Natural killer cell (primary cell): Measurements from ENCODE around the gene RANBP1. TPM values are rescaled to one million over a fixed set of nuclear protein-coding genes. Genes with fewer than 3 reads are reported as not detected.

Experiments
- ATAC-seq, 3 donors: fragments of 150-1000 bp in 2 of 3; fragments of 200-7000 bp in 1 of 3; cut with Tn5 transposase; 1 replicate in 1 of 3; 2 replicates in 2 of 3; pipeline ENCODE4 v1.10.0; 2021; ENCODE audit warnings: mild to moderate bottlenecking in 2 of 3, moderate library complexity in 2 of 3
- DNase-seq, 2 donors: peaks; one replicate each; pipeline versions ENCODE4 v3.0.0 to v3.0.0-alpha.2; 2013 to 2021; ENCODE audit warnings: mixed read lengths in 1 of 2
- H3K27ac ChIP-seq: one replicate; pipeline ENCODE4 v1.5.1; 2013; ENCODE audit warnings: mild to moderate bottlenecking, low read length
- H3K27me3 ChIP-seq: one replicate; pipeline ENCODE4 v1.6.1; 2013; ENCODE audit warnings: low read length; ENCODE audit not compliant: control insufficient read depth, insufficient read depth
- H3K36me3 ChIP-seq: one replicate; pipeline ENCODE4 v1.6.1; 2013; ENCODE audit warnings: low read length; ENCODE audit not compliant: control insufficient read depth, insufficient read depth
- H3K4me1 ChIP-seq: one replicate; pipeline ENCODE4 v1.6.1; 2013; ENCODE audit warnings: low read length; ENCODE audit not compliant: control insufficient read depth, insufficient read depth
- H3K4me3 ChIP-seq: one replicate; pipeline ENCODE4 v1.5.1; 2013; ENCODE audit warnings: low read length
- H3K9me3 ChIP-seq: one replicate; pipeline ENCODE4 v1.6.1; 2013; ENCODE audit warnings: low read length; ENCODE audit not compliant: control insufficient read depth, insufficient read depth
- H3K27ac Mint-ChIP-seq, 2 donors: one replicate each; pipeline ENCODE4 v1.8.0; 2022; ENCODE audit warnings: mild to moderate bottlenecking in 2 of 2, mixed read lengths in 2 of 2, moderate library complexity in 1 of 2
- H3K27me3 Mint-ChIP-seq, 2 donors: one replicate each; pipeline ENCODE4 v1.8.0; 2022; ENCODE audit warnings: low read depth in 2 of 2, mixed read lengths in 2 of 2
- H3K36me3 Mint-ChIP-seq: one replicate; pipeline ENCODE4 v1.8.0; 2022; ENCODE audit warnings: mixed read lengths
- H3K4me1 Mint-ChIP-seq, 2 donors: one replicate each; pipeline ENCODE4 v1.8.0; 2022; ENCODE audit warnings: mixed read lengths in 2 of 2
- H3K4me3 Mint-ChIP-seq: one replicate; pipeline ENCODE4 v1.8.0; 2022; ENCODE audit warnings: mild to moderate bottlenecking, moderate library complexity, mixed read lengths
- H3K9me3 Mint-ChIP-seq, 2 donors: one replicate each; pipeline ENCODE4 v1.8.0; 2022; ENCODE audit warnings: mixed read lengths in 2 of 2
- WGBS: methylation state at CpG from one replicate; pipeline ENCODE4 v1.1.7; 2013; ENCODE audit warnings: missing lambda C conversion rate; ENCODE audit not compliant: insufficient coverage; 5-methylcytosine and 5-hydroxymethylcytosine counted together
- intact Hi-C: fragments of 100-400 bp; cut with micrococcal nuclease; formaldehyde crosslinking; loops from one replicate; pipeline ENCODE4 v1.14.2; 2022
- total RNA-seq, 4 donors: library from RNA; stranded (reverse); fragments of 120-200 nt in 1 of 4; gene quantifications; one replicate each; pipeline versions ENCODE4 v1.2.3 to v1.2.4, GENCODE V29; 2013 to 2022
- TF ChIP-seq, protein P1 (sequence below): fragments of 200-600 bp; IDR thresholded peaks from one replicate; pipeline ENCODE4 v1.8.0; 2022; ENCODE audit warnings: antibody characterized with exemption

The RANBP1 gene
- total RNA-seq, 3 donors from 2014 or later (not counting 1 experiment from before 2014, with no cell fraction given), result 54.0 to 61.0 (median 56.3) TPM

DNA sequence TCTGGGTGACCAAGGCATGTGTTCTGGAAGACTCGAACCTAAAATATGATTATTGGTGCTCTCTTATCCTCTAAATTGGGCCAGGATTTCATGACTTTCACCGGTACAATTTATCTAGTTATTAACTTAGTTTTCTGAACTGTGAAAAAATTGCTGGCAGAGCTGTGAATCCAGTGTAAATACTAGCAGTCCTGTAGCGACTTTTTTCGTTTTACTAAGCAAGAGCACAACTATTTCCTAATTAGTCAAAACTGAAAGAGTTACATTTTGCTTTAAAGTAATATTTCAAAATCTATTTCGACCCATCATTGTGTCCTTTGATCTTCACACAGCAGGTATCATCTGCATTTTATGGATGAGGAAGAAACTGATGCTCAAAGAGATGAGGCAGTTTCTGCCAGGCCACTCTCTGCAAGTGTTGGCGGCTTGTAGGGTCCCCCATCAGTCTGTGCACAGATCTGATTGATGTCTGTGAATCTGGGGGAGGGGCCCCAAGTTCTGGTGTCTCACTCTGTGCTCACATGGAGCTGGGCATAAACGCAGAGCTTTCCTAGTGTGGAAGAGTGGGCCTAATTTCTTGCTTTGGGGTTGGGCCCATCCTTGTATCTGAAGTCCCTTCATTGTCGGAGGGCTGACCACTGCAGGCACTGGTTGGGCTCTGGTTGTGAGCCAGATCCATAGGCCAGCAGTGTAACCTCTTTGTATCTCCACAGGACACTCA, 2.6 kb downstream of the RANBP1 start:
- 32% methylated on average over 7 of the region's 8 CpGs for WGBS
- TF ChIP-seq, protein P1, sequence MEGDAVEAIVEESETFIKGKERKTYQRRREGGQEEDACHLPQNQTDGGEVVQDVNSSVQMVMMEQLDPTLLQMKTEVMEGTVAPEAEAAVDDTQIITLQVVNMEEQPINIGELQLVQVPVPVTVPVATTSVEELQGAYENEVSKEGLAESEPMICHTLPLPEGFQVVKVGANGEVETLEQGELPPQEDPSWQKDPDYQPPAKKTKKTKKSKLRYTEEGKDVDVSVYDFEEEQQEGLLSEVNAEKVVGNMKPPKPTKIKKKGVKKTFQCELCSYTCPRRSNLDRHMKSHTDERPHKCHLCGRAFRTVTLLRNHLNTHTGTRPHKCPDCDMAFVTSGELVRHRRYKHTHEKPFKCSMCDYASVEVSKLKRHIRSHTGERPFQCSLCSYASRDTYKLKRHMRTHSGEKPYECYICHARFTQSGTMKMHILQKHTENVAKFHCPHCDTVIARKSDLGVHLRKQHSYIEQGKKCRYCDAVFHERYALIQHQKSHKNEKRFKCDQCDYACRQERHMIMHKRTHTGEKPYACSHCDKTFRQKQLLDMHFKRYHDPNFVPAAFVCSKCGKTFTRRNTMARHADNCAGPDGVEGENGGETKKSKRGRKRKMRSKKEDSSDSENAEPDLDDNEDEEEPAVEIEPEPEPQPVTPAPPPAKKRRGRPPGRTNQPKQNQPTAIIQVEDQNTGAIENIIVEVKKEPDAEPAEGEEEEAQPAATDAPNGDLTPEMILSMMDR, result no peak
- Histone ChIP-seq H3K27me3 (no peaks in the 10 kb centered on the region), H3K4me3 (peak overlapping the region; percentile 31), H3K36me3 (peaks cover 40% of the 10 kb centered on the region), H3K4me1 (peaks cover 69% of the 10 kb centered on the region), H3K9me3 (no peaks in the 10 kb centered on the region), H3K27ac (peak overlapping the region; percentile 1)
- H3K36me3 Mint-ChIP-seq, result no peaks in the 10 kb centered on the region
- H3K27me3 Mint-ChIP-seq, result no peaks in the 10 kb centered on the region
- intact Hi-C loops, result no loop called here
- H3K27ac Mint-ChIP-seq, result peak overlapping the region; percentile 84 to 93
- H3K4me3 Mint-ChIP-seq, result peak overlapping the region; percentile 85
- ATAC-seq (no peak), DNase-seq (no peak)
- H3K9me3 Mint-ChIP-seq, result peaks cover 0 to 2% of the 10 kb centered on the region in 2 donors
- peaks cover 30 to 57% of the 10 kb centered on the region in 2 donors for H3K4me1 Mint-ChIP-seq

DNA sequence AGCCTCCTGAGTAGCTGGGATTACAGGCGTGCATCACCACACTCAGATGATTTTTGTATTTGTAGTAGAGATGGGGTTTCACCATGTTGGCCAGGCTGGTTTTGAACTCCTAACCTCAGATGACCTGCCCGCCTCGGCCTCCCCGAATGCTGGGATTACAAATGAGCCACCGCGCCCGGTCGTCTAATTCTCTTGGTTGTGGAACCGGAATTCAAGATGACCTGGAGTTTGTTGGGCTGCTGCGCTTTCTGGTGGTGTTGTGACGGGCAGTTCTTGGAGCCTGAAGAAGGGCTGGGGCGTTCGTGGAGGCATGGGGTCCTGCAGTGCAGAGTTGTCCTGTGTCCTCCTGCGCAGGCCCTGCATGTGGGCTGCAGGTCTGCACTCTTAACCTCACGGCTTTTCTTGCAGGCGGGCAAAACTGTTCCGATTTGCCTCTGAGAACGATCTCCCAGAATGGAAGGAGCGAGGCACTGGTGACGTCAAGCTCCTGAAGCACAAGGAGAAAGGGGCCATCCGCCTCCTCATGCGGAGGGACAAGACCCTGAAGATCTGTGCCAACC, 6.0 kb downstream of the RANBP1 start:
- Mint-ChIP-seq H3K4me3 (peak overlapping the region; percentile 56), H3K27me3 (no peaks in the 10 kb centered on the region), H3K36me3 (no peaks in the 10 kb centered on the region), H3K4me1 (peaks cover 30 to 53% of the 10 kb centered on the region in 2 donors), H3K9me3 (peaks cover 0 to 2% of the 10 kb centered on the region in 2 donors), H3K27ac (peak overlapping the region; percentile 86 to 92)
- Histone ChIP-seq H3K4me1 (peaks cover 50% of the 10 kb centered on the region), H3K4me3 (no peak overlapping the region), H3K36me3 (peaks cover 36% of the 10 kb centered on the region), H3K27ac (no peak overlapping the region), H3K27me3 (no peaks in the 10 kb centered on the region), H3K9me3 (no peaks in the 10 kb centered on the region)
- ATAC-seq (no peak), DNase-seq (no peak)
- 97% methylated on average over 22 of the region's 22 CpGs for WGBS
- TF ChIP-seq, protein P1, result no peak
- intact Hi-C loops, result loop anchor here (5.0 kb wide), 1 partner anchor 40 kb away; the partner anchor contains the start of gene DGCR8

DNA sequence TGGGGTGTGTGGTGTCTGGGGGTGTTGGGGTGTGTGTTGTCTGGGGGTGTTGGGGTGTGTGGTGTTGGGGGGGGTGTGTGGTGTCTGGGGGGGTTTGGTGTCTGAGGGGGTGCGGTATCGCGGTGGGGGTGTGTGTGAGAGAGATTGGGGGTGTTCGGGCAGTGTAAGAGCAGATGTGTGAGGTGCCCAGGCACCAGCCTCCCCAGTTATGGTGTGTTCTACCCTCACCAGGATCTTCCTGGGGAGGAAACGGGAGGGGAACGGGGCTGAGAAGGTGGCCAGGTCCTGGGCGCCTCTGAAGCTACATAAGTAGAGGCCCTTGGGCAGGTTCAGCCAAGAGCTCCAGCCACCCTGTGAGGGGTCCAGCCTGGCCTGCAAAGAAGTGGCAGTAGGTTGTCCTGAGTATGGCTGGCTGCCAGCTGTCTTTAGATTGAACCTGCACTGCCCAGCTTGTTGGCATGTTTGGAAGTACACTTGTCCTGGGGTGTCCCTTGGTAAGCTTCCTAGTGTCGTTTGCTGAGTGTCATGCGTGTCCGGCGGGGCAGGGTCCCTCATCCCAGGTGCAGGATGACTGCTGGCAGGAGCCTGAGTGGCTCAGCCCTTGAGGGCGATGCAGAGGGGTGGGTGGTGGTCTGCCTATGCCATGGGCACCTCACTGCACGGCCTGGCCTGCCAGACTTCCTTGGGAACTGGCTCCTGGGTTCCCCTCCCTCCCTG, 7.6 kb downstream of the RANBP1 start:
- peaks cover 36% of the 10 kb centered on the region for H3K36me3 ChIP-seq
- Mint-ChIP-seq H3K36me3 (no peaks in the 10 kb centered on the region), H3K27ac (peak overlapping the region; percentile 86 to 92), H3K4me3 (peak overlapping the region; percentile 52), H3K4me1 (peaks cover 23 to 44% of the 10 kb centered on the region in 2 donors), H3K9me3 (peaks cover 0 to 2% of the 10 kb centered on the region in 2 donors), H3K27me3 (no peaks in the 10 kb centered on the region)
- peaks cover 44% of the 10 kb centered on the region for H3K4me1 ChIP-seq
- no peak overlapping the region for H3K4me3 ChIP-seq
- peak overlapping the region; percentile 52 for H3K27ac ChIP-seq
- TF ChIP-seq, protein P1, result no peak
- peak; percentile 53 to 70 (median 68) for ATAC-seq
- no peaks in the 10 kb centered on the region for H3K9me3 ChIP-seq
- no peaks in the 10 kb centered on the region for H3K27me3 ChIP-seq
- 63% methylated on average over 13 of the region's 13 CpGs for WGBS
- intact Hi-C loops, result loop anchor here (5.0 kb wide), 1 partner anchor 41 kb away; the partner anchor contains the start of gene DGCR8
- peak in 1 of 2 donors; percentile 64 for DNase-seq
